ENCODE results near the gene PLA2G12B. TPM values are rescaled to one million over a fixed set of nuclear protein-coding genes. Genes with fewer than 3 reads are reported as not detected.
"Not testable (repeated sequence)": the region's sequence is repeated elsewhere in the genome, so short reads cannot be mapped to it uniquely, and the experiment has no call there.

Gene PLA2G12B
- total RNA-seq, 4 donors from 2014 or later: not detected

GRCh38 chr10:72912736-72913135 lies 41.9 kb downstream of the PLA2G12B start:
- TF ChIP-seq POLR2A (IDR thresholded peaks at IDR 0.05): no peak
- TF ChIP-seq, protein P1, sequence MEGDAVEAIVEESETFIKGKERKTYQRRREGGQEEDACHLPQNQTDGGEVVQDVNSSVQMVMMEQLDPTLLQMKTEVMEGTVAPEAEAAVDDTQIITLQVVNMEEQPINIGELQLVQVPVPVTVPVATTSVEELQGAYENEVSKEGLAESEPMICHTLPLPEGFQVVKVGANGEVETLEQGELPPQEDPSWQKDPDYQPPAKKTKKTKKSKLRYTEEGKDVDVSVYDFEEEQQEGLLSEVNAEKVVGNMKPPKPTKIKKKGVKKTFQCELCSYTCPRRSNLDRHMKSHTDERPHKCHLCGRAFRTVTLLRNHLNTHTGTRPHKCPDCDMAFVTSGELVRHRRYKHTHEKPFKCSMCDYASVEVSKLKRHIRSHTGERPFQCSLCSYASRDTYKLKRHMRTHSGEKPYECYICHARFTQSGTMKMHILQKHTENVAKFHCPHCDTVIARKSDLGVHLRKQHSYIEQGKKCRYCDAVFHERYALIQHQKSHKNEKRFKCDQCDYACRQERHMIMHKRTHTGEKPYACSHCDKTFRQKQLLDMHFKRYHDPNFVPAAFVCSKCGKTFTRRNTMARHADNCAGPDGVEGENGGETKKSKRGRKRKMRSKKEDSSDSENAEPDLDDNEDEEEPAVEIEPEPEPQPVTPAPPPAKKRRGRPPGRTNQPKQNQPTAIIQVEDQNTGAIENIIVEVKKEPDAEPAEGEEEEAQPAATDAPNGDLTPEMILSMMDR (IDR thresholded peaks at IDR 0.05): no peak
- intact Hi-C loops (cut with DNase I; ENCODE audit: low total_unique reads): no loop called here
- DNase-seq: no peak
- H3K36me3 ChIP-seq: no peaks in the 10 kb centered on the region
- no peak overlapping the region for H3K27ac ChIP-seq
- H3K4me3 ChIP-seq: no peak overlapping the region
- H3K4me1 ChIP-seq: no peaks in the 10 kb centered on the region
- no peaks in the 10 kb centered on the region for H3K27me3 ChIP-seq
- H3K9me3 ChIP-seq: no peaks in the 10 kb centered on the region

DNA sequence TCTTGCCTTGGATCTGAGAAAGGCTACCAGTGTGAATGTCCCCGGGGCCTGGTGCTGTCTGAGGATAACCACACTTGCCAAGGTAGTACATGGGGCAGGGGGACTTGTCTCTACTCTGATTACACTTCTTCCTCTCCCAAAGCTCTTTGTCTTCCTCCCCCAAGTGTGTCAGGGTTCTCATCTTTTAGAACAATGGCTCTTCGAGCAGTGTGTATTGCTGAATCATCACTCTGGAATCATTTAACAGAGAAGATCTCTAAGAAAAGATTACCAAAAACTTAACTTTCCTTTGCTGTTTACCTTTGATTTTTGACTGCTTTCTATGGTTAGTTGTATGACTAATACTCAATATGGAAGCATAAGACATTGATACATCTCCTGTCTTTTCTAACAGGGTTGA lies 42.8 kb downstream of the PLA2G12B start:
- TF ChIP-seq, protein P1 (IDR thresholded peaks at IDR 0.05): no peak
- no peak for TF ChIP-seq POLR2A (IDR thresholded peaks at IDR 0.05)
- H3K36me3 ChIP-seq: no peaks in the 10 kb centered on the region
- no peak overlapping the region for H3K27ac ChIP-seq
- H3K4me3 ChIP-seq: no peak overlapping the region
- H3K9me3 ChIP-seq: no peaks in the 10 kb centered on the region
- H3K27me3 ChIP-seq: no peaks in the 10 kb centered on the region
- DNase-seq: no peak
- no peaks in the 10 kb centered on the region for H3K4me1 ChIP-seq
- intact Hi-C loops (cut with DNase I; ENCODE audit: low total_unique reads): no loop called here

GRCh38 chr10:72910705-72911104 lies 43.9 kb downstream of the PLA2G12B start:
- intact Hi-C loops (cut with DNase I; ENCODE audit: low total_unique reads): no loop called here
- no peaks in the 10 kb centered on the region for H3K4me1 ChIP-seq
- no peak overlapping the region for H3K4me3 ChIP-seq
- no peak overlapping the region for H3K27ac ChIP-seq
- TF ChIP-seq, protein P1 (IDR thresholded peaks at IDR 0.05): no peak
- TF ChIP-seq POLR2A (IDR thresholded peaks at IDR 0.05): no peak
- H3K36me3 ChIP-seq: no peaks in the 10 kb centered on the region
- no peak for DNase-seq
- H3K9me3 ChIP-seq: no peaks in the 10 kb centered on the region
- no peaks in the 10 kb centered on the region for H3K27me3 ChIP-seq

DNA sequence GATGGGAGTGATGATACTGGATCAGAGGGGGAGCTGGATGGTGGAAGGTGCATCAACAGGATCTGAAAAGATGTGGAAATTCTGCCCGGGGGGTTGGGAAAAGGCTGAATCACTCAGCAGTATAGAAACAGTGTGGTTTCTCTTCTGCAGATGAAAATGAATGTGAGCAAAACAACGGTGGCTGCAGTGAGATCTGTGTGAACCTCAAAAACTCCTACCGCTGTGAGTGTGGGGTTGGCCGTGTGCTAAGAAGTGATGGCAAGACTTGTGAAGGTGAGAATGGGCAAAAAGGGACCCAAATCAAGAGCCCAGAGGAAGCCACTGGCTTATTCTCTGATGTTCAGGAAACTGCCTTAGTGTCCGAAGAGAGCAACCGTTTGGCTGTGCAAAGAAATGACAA lies 48.2 kb downstream of the PLA2G12B start:
- H3K4me1 ChIP-seq: no peaks in the 10 kb centered on the region
- TF ChIP-seq POLR2A (IDR thresholded peaks at IDR 0.05): no peak
- TF ChIP-seq, protein P1 (IDR thresholded peaks at IDR 0.05): no peak
- no peaks in the 10 kb centered on the region for H3K9me3 ChIP-seq
- intact Hi-C loops (cut with DNase I; ENCODE audit: low total_unique reads): no loop called here
- DNase-seq: no peak
- no peaks in the 10 kb centered on the region for H3K36me3 ChIP-seq
- no peak overlapping the region for H3K4me3 ChIP-seq
- no peaks in the 10 kb centered on the region for H3K27me3 ChIP-seq
- no peak overlapping the region for H3K27ac ChIP-seq

GRCh38 chr10:72904806-72905205 lies 49.8 kb downstream of the PLA2G12B start:
- TF ChIP-seq, protein P1 (IDR thresholded peaks at IDR 0.05): no peak
- no peak for TF ChIP-seq POLR2A (IDR thresholded peaks at IDR 0.05)
- Histone ChIP-seq H3K9me3 (no peaks in the 10 kb centered on the region), H3K27ac (no peak overlapping the region), H3K4me1 (no peaks in the 10 kb centered on the region), H3K4me3 (no peak overlapping the region), H3K27me3 (no peaks in the 10 kb centered on the region), H3K36me3 (no peaks in the 10 kb centered on the region)
- no peak for DNase-seq
- intact Hi-C loops (cut with DNase I; ENCODE audit: low total_unique reads): no loop called here

- H3K4me1 ChIP-seq; H3K9me3 ChIP-seq; H3K4me3 ChIP-seq; intact Hi-C loops (cut with DNase I; ENCODE audit: low total_unique reads); H3K27me3 ChIP-seq; H3K36me3 ChIP-seq; DNase-seq; H3K27ac ChIP-seq: not testable (repeated sequence)
Measured at GRCh38 chr10:72903941-72904446, 50.6 kb downstream of the PLA2G12B start.
